ENCODE measurements around the gene LOXHD1. TPM values are rescaled to one million over a fixed set of nuclear protein-coding genes. Genes with fewer than 3 reads are reported as not detected.

The LOXHD1 gene
- total RNA-seq, 1 donor from 2014 or later = 0.62 TPM

- intact Hi-C loops (cut with DNase I) = no loop called here
- DNase-seq (no peak), ATAC-seq (ENCODE audit: poor library complexity) (no peak)
These were observed 19.3 kb upstream of the LOXHD1 start for GRCh38 chr18:46676182-46676835.

- DNase-seq (no peak), ATAC-seq (ENCODE audit: poor library complexity) (no peak)
- intact Hi-C loops (cut with DNase I) = no loop called here
These were observed 18.1 kb upstream of the LOXHD1 start for GRCh38 chr18:46675112-46675511.

GRCh38 chr18:46672062-46672970 lies 15.3 kb upstream of the LOXHD1 start:
- no peak for ATAC-seq (ENCODE audit: poor library complexity)
- no peak for DNase-seq
- intact Hi-C loops (cut with DNase I) = no loop called here

GRCh38 chr18:46668694-46669093 lies 11.7 kb upstream of the LOXHD1 start:
- intact Hi-C loops (cut with DNase I) = no loop called here
- ATAC-seq (ENCODE audit: poor library complexity) (no peak), DNase-seq (no peak)

GRCh38 chr18:46668135-46668534 lies 11.1 kb upstream of the LOXHD1 start:
- intact Hi-C loops (cut with DNase I) = no loop called here
- ATAC-seq (ENCODE audit: poor library complexity) (no peak), DNase-seq (no peak)

GRCh38 chr18:46663539-46663938 lies 6.5 kb upstream of the LOXHD1 start:
- ATAC-seq (ENCODE audit: poor library complexity) = no peak
- DNase-seq = no peak
- intact Hi-C loops (cut with DNase I) = no loop called here

- ATAC-seq (ENCODE audit: poor library complexity) (no peak), DNase-seq (no peak)
- intact Hi-C loops (cut with DNase I) = no loop called here
These were observed 4.1 kb upstream of the LOXHD1 start for GRCh38 chr18:46660957-46661749.

- intact Hi-C loops (cut with DNase I) = loop anchor here (5.0 kb wide), 4 partner anchors 102 to 512 kb away; a partner anchor contains a TSS
- no peak for DNase-seq
- no peak for ATAC-seq (ENCODE audit: poor library complexity)
These were observed 2.5 kb upstream of the LOXHD1 start for GRCh38 chr18:46659484-46659883.

GRCh38 chr18:46656326-46657114 lies 500 bp downstream of the LOXHD1 start:
- intact Hi-C loops (cut with DNase I) = loop anchor here (5.0 kb wide), 4 partner anchors 99 to 509 kb away; a partner anchor contains a TSS
- no peak for ATAC-seq (ENCODE audit: poor library complexity)
- no peak for DNase-seq

GRCh38 chr18:46652372-46652771 lies 4.6 kb downstream of the LOXHD1 start:
- intact Hi-C loops (cut with DNase I) = no loop called here
- no peak for ATAC-seq (ENCODE audit: poor library complexity)
- no peak for DNase-seq

- ATAC-seq (ENCODE audit: poor library complexity) (no peak), DNase-seq (no peak)
- intact Hi-C loops (cut with DNase I) = no loop called here
These were observed 6.3 kb downstream of the LOXHD1 start for GRCh38 chr18:46650681-46651080.

GRCh38 chr18:46649071-46649862 lies 7.8 kb downstream of the LOXHD1 start:
- intact Hi-C loops (cut with DNase I) = no loop called here
- ATAC-seq (ENCODE audit: poor library complexity) (peak; percentile 71), DNase-seq (no peak)

GRCh38 chr18:46646468-46646867 lies 10.6 kb downstream of the LOXHD1 start:
- ATAC-seq (ENCODE audit: poor library complexity) = no peak
- no peak for DNase-seq
- intact Hi-C loops (cut with DNase I) = no loop called here

- intact Hi-C loops (cut with DNase I) = no loop called here
- DNase-seq = no peak
- ATAC-seq (ENCODE audit: poor library complexity) = no peak
These were observed 14.5 kb downstream of the LOXHD1 start for GRCh38 chr18:46642561-46642960.

- intact Hi-C loops (cut with DNase I) = no loop called here
- ATAC-seq (ENCODE audit: poor library complexity) (no peak), DNase-seq (no peak)
These were observed 15.1 kb downstream of the LOXHD1 start for GRCh38 chr18:46641917-46642316.

GRCh38 chr18:46639386-46639785 lies 17.6 kb downstream of the LOXHD1 start:
- intact Hi-C loops (cut with DNase I) = no loop called here
- no peak for DNase-seq
- no peak for ATAC-seq (ENCODE audit: poor library complexity)

- intact Hi-C loops (cut with DNase I) = no loop called here
- DNase-seq (no peak), ATAC-seq (ENCODE audit: poor library complexity) (no peak)
These were observed 20.9 kb downstream of the LOXHD1 start for GRCh38 chr18:46636040-46636630.
